ENCODE results near the gene CAPRIN2. TPM values are rescaled to one million over a fixed set of nuclear protein-coding genes. Genes with fewer than 3 reads are reported as not detected.

The CAPRIN2 gene
- total RNA-seq, 1 donor from 2014 or later, result 22.7 TPM

GRCh38 chr12:30695199-30696102 lies 59.3 kb downstream of the CAPRIN2 start, which contains the start of gene IPO8:
IPO8 (minus strand) TSS chr12:30695869; CDS start chr12:30695647, 222 bp downstream.
- peak within 1 kb of the TSS; percentile 94 for H3K4me3 ChIP-seq (ENCODE audit: low read depth, low read length)
- peak; percentile 36 for DNase-seq (ENCODE audit: low read depth)
- TF ChIP-seq CTCF (conservative IDR thresholded peaks at IDR 0.05; ENCODE audit: low read depth, low read length), result peak; percentile 43

- no peak for DNase-seq (ENCODE audit: low read depth)
- TF ChIP-seq CTCF (conservative IDR thresholded peaks at IDR 0.05; ENCODE audit: low read depth, low read length), result no peak
- peak overlapping the region; percentile 94 for H3K4me3 ChIP-seq (ENCODE audit: low read depth, low read length)
Measured at GRCh38 chr12:30694412-30695198, 60.1 kb downstream of the CAPRIN2 start.

- TF ChIP-seq CTCF (conservative IDR thresholded peaks at IDR 0.05; ENCODE audit: low read depth, low read length), result no peak
- no peak for DNase-seq (ENCODE audit: low read depth)
- H3K4me3 ChIP-seq (ENCODE audit: low read depth, low read length), result no peak overlapping the region
Measured at GRCh38 chr12:30692470-30692869, 62.3 kb downstream of the CAPRIN2 start.

- peak; percentile 27 for DNase-seq (ENCODE audit: low read depth)
- no peak for TF ChIP-seq CTCF (conservative IDR thresholded peaks at IDR 0.05; ENCODE audit: low read depth, low read length)
- H3K4me3 ChIP-seq (ENCODE audit: low read depth, low read length), result no peak overlapping the region
Measured at GRCh38 chr12:30691122-30691879, 63.5 kb downstream of the CAPRIN2 start.

GRCh38 chr12:30687265-30687986 lies 67.3 kb downstream of the CAPRIN2 start:
- no peak for TF ChIP-seq CTCF (conservative IDR thresholded peaks at IDR 0.05; ENCODE audit: low read depth, low read length)
- no peak for DNase-seq (ENCODE audit: low read depth)

GRCh38 chr12:30679241-30679640 lies 75.5 kb downstream of the CAPRIN2 start:
- no peak overlapping the region for H3K4me3 ChIP-seq (ENCODE audit: low read depth, low read length)
- DNase-seq (ENCODE audit: low read depth), result no peak
- TF ChIP-seq CTCF (conservative IDR thresholded peaks at IDR 0.05; ENCODE audit: low read depth, low read length), result no peak

More at GRCh38 chr12:30687265-30687986, 67.3 kb downstream of the CAPRIN2 start:
- no peak overlapping the region for H3K4me3 ChIP-seq (ENCODE audit: low read depth, low read length)
